HUES6 (cell line): ENCODE results near the gene UBAC2.
"Not testable (repeated sequence)": the region's sequence is repeated elsewhere in the genome, so short reads cannot be mapped to it uniquely, and the experiment has no call there.

ENCODE experiments used
- H3K27ac ChIP-seq: 2 replicates; pipeline ENCODE4 v1.7.0; 2013; ENCODE audit warnings: low read depth, mild to moderate bottlenecking, low read length, inconsistent platforms
- H3K27me3 ChIP-seq: 2 replicates; pipeline ENCODE4 v1.6.1; 2013; ENCODE audit warnings: low read length; ENCODE audit not compliant: control insufficient read depth, insufficient read depth
- H3K36me3 ChIP-seq: 2 replicates; pipeline ENCODE4 v1.6.1; 2013; ENCODE audit warnings: low read length; ENCODE audit not compliant: control insufficient read depth, insufficient read depth
- H3K4me1 ChIP-seq: 2 replicates; pipeline ENCODE4 v1.6.1; 2013; ENCODE audit warnings: low read length; ENCODE audit not compliant: control insufficient read depth, insufficient read depth
- H3K4me3 ChIP-seq: 2 replicates; pipeline ENCODE4 v1.5.1; 2013; ENCODE audit warnings: low read depth, low read length
- H3K9ac ChIP-seq: one replicate; pipeline ENCODE4 v1.6.1; 2013; ENCODE audit warnings: mild to moderate bottlenecking, low read length
- H3K9me3 ChIP-seq: 2 replicates; pipeline ENCODE4 v1.6.1; 2013; ENCODE audit warnings: low read depth, low read length; ENCODE audit not compliant: control insufficient read depth, insufficient read depth

UBAC2 gene

DNA sequence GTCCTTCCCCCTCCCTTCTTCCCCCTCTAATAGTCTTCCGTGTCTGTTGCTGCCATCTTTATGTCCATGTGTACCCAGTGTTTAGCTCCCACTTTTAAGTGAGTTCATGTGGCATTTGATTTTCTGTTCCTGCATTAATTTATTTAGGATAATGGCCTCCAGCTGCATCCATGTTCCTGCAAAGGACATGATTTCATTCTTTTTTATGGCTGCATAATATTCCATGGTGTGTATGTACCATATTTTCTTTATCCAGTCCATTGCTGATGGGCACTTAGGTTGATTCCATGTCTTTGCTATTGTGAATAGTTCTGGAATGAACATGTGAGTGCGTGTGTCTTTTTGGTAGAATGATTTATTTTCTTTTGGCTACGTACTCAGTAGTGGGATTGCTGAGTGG, 48.5 kb downstream of the UBAC2 start:
- H3K4me3 ChIP-seq, H3K27ac ChIP-seq, H3K9me3 ChIP-seq, H3K9ac ChIP-seq, H3K27me3 ChIP-seq: not testable (repeated sequence)
- peaks cover 13% of the 10 kb centered on the region for H3K4me1 ChIP-seq
- peaks cover 16% of the 10 kb centered on the region for H3K36me3 ChIP-seq

DNA sequence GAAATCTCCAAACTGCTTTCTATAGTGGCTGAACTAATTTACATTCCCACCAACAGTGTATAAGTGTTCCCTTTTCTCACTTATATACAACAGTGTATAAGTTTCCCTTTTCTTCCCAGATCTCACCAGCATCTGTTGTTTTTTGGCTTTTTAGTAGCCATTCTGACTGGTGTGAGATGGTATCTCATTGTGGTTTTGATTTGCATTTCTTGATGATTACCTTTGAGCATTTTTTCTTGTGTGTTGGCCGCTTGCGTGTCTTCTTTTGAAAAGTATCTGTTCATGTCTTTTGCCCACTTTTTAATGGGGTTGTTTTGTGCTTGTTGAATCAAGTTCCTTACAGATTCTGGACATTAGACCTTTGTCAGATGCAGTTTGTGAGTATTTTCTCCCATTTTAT, 49.0 kb downstream of the UBAC2 start:
- Histone ChIP-seq H3K4me1 (peaks cover 13% of the 10 kb centered on the region), H3K36me3 (peaks cover 13% of the 10 kb centered on the region)
- H3K4me3 ChIP-seq, H3K9me3 ChIP-seq, H3K27ac ChIP-seq, H3K9ac ChIP-seq, H3K27me3 ChIP-seq: not testable (repeated sequence)

DNA sequence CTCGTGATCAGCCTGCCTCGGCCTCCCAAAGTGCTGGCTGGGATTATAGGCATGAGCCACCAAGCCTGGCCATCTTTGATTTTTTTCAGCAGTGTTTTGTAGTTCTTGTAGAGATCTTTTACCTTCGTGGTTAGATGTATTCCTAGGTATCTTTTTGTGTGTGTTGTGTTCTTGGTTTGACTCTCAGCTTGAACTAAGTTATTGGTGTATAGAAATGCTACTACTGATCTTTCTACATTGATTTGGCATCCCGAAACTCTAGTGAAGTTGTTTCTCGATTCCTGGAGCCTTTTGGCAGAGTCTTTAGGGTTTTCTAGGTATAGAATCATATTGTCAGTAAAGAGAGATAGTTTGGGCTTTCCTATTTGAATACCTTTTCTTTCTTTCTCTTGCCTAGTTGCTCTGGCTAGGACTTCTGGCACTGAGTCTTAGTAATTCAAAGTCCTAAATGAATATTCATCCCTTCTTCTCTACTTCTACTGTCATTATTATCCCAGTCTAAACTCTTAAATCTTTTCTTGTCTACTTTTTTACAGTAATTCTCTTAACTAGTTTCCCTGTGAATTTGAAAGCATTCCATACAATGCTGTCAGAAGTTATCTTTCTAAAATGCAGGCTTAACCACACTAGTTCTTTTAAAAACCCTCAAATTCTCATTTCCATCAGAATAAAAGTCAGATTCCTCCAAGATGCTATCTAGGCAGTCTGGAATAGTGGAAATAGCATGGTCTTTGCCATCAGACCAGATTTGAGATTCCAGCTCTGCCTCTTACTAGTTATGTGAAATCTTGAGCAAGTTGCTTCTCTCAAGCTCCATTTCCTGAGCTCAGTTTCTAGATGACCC, 50.5 kb downstream of the UBAC2 start:
- H3K27ac ChIP-seq, result no peak overlapping the region
- peaks cover 13% of the 10 kb centered on the region for H3K4me1 ChIP-seq
- H3K4me3 ChIP-seq, result no peak overlapping the region
- H3K27me3 ChIP-seq, result no peaks in the 10 kb centered on the region
- no peak overlapping the region for H3K9ac ChIP-seq
- H3K9me3 ChIP-seq, result no peaks in the 10 kb centered on the region
- peaks cover 17% of the 10 kb centered on the region for H3K36me3 ChIP-seq

DNA sequence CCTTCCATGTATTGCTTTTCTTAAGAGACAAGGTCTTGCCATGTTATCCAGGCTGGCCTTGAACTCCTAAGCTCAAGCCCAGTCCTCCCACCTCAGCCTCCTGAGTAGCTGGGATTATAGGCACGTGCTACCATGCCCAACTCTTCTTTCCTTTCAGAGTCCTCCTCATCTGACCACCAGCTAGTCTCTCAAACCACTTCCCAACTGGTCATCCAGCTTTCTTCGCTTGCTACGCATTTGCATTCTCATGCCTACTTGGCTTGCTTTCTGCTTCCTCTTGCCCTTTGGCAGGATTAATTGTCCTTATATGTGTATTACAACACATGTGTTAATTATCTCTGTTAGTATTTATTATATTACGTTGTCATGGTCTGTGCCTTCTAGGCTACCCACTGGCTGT, 51.3 kb downstream of the UBAC2 start:
- Histone ChIP-seq H3K27ac (peak overlapping the region; percentile 38; the same call in 1 of the 2 replicates), H3K9ac (no peak overlapping the region), H3K4me3 (no peak overlapping the region), H3K27me3 (no peaks in the 10 kb centered on the region), H3K4me1 (peaks cover 13% of the 10 kb centered on the region), H3K36me3 (peaks cover 14% of the 10 kb centered on the region), H3K9me3 (no peaks in the 10 kb centered on the region)

DNA sequence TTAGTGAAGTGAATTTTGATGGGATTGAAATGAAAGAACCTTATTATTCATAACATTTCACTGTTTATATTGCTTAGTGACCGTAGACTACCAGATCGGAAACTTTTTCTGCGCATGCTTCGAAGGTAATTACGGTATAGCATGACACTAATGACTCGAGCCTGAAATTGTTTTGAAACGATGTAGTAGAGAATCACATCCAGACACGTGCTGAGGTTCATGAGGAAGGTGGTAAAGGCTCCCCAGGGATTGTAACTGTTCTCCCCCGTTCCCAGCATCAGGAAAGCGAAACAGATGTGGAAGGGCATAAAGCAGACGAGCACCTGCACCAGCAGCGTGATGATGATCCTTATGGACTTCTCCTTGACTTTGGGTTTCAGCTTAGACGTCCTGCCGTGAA, 54.2 kb downstream of the UBAC2 start:
- Histone ChIP-seq H3K27me3 (no peaks in the 10 kb centered on the region), H3K9me3 (no peaks in the 10 kb centered on the region), H3K4me1 (peaks cover 13% of the 10 kb centered on the region), H3K9ac (no peak overlapping the region), H3K36me3 (peaks cover 16% of the 10 kb centered on the region), H3K4me3 (no peak overlapping the region), H3K27ac (no peak overlapping the region)

DNA sequence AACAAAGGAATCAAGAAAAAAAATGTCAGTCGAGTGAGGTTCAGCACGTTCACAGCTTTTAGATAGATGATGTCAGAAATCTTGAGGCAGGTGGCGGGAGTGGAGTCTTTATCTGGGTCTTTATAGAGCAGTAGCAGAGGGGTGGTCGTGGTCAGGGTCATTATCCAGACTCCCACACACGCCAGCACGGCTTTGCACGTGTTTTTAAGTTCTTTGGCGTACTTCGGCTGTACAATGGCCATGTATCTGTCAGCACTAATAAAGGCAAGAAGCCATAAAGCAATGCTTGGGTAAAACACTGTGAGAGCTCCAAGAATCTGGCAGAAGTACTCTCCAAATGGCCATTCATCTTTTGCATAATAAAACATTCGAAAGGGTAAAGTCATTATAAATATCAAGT, 54.6 kb downstream of the UBAC2 start:
- H3K4me1 ChIP-seq, result peaks cover 13% of the 10 kb centered on the region
- no peak overlapping the region for H3K27ac ChIP-seq
- no peak overlapping the region for H3K9ac ChIP-seq
- H3K27me3 ChIP-seq, result no peaks in the 10 kb centered on the region
- H3K9me3 ChIP-seq, result no peaks in the 10 kb centered on the region
- H3K4me3 ChIP-seq, result no peak overlapping the region
- peaks cover 21% of the 10 kb centered on the region for H3K36me3 ChIP-seq

DNA sequence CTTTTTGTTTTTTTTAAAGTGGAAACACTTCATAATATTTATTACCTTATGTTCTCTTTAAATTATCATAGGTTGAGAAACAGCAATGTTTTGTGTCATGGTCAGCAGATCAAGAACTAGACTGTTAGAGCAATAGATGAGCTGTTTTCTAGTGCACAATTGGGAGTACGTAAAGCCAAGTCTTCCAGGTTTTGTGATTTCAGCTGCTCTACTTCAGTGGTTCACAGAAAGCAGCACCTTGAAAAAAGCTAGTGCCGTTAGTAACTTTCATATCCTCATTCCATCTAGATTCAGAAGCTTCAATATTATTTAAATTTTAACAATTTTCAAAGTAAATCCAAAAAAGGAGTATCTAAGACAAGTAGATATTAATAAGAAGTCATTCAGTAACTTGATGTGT, 55.6 kb downstream of the UBAC2 start:
- Histone ChIP-seq H3K36me3 (peaks cover 24% of the 10 kb centered on the region), H3K4me3 (no peak overlapping the region), H3K9me3 (no peaks in the 10 kb centered on the region), H3K27me3 (no peaks in the 10 kb centered on the region), H3K4me1 (peaks cover 9% of the 10 kb centered on the region; the same call in 1 of the 2 replicates), H3K9ac (no peak overlapping the region), H3K27ac (no peak overlapping the region)

DNA sequence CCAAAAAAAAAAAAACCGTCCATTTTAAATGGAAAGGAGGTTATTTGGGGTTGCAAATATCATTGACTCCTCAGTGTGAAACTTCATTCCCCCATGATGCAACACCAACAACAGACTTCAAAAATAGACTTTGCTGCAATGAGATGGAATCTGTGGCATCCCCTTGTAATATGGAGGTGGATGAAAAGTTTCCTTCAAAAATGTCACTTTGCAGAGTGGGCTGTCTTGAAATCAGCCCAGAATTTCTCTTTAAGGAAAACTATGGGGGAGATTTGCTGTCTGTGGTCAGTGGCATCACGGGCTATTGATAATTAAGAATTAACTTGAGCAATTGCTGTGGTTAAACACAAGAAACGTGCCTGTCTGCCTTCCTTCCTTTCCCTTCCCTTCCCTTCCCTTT, 56.1 kb downstream of the UBAC2 start:
- no peaks in the 10 kb centered on the region for H3K27me3 ChIP-seq
- no peaks in the 10 kb centered on the region for H3K9me3 ChIP-seq
- no peak overlapping the region for H3K4me3 ChIP-seq
- peaks cover 5% of the 10 kb centered on the region; the same call in 1 of the 2 replicates for H3K4me1 ChIP-seq
- H3K27ac ChIP-seq, result no peak overlapping the region
- H3K36me3 ChIP-seq, result peaks cover 28% of the 10 kb centered on the region
- H3K9ac ChIP-seq, result no peak overlapping the region

DNA sequence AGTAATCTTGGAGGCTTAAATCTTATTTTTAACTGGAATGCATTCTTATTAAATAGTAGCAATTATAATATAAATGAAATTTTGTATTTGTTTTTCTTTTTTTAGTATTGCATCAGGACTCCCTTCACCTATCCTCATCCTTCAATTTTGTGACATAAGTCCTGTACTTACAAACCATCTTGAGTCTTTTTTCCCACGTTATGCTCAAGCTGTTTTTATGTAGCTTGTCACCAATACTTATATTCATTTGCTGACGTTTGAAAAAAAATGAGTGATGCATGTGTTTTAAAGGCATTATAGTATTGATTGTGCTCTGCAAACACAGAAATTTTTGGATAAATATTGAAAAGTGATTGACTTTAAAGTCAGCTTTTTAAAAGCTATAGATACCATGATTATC, 56.6 kb downstream of the UBAC2 start:
- Histone ChIP-seq H3K4me3 (no peak overlapping the region), H3K36me3 (peaks cover 23% of the 10 kb centered on the region), H3K27ac (no peak overlapping the region), H3K27me3 (no peaks in the 10 kb centered on the region), H3K4me1 (no peaks in the 10 kb centered on the region), H3K9ac (no peak overlapping the region), H3K9me3 (no peaks in the 10 kb centered on the region)

DNA sequence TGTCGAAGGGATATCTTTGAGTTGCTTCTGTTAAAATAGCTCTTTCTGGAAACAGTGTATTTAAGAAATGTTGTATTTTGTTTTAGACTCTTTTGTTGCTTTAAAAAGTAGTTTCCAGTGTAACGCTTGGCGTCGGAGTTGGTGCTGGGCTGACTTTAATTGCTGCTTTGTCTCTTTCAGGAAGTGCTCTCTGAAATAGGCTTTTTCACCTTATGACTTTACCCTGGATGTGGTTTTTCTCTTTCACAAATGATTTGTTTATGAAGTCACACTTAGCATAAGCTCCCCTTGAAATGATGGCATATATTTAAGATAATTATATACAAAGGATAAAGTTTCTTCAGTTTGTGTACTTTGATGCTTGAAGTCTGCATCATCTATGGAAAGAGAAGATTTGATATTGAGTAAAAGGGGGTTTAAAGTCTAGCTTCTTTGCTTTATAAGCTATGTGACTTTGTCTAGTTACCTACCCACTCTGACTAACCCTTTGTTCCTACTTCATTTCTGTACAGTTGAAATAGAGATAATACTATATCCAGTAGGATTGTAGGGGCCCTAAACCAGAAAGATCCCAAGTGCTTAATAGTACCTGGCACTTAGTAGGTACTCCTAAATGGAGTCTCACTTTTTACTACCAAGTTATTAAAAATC, 57.7 kb downstream of the UBAC2 start, which contains the start of gene GPR18:
Gene GPR18, minus strand, starts transcription at position 170 of the 651 bp plus-strand sequence. CDS start 2,507 bp downstream, outside the sequence.
- no peaks in the 10 kb centered on the region for H3K27me3 ChIP-seq
- no peaks in the 10 kb centered on the region for H3K4me1 ChIP-seq
- H3K36me3 ChIP-seq, result peaks cover 23% of the 10 kb centered on the region
- H3K9me3 ChIP-seq, result no peaks in the 10 kb centered on the region
- H3K9ac ChIP-seq, result no peak within 1 kb of the TSS
- no peak within 1 kb of the TSS for H3K27ac ChIP-seq
- H3K4me3 ChIP-seq, result no peak within 1 kb of the TSS

DNA sequence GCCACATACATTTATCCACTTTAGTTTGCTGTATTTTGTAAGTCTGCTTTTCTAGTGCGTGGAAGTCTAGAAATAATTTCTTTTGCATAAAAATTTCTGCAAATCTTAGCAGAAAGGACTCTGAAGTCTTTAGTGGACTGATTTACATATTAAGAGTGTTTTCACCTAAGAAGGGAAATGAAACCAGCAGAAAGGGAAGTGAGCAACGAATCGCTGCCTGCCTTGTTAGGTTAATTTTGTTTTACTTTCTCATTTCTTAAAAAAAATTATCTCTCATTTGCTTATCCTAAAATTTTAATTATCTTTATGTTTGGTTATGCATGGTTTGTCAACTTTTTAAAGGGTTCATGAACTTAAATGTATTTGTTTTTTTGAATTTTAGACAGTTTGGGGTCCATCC, 58.3 kb downstream of the UBAC2 start:
- H3K27me3 ChIP-seq, result no peaks in the 10 kb centered on the region
- no peaks in the 10 kb centered on the region for H3K4me1 ChIP-seq
- no peak overlapping the region for H3K4me3 ChIP-seq
- peaks cover 23% of the 10 kb centered on the region for H3K36me3 ChIP-seq
- no peaks in the 10 kb centered on the region for H3K9me3 ChIP-seq
- H3K27ac ChIP-seq, result no peak overlapping the region
- H3K9ac ChIP-seq, result no peak overlapping the region
